GOT3 (cell line): ENCODE data around the gene BOK.
"Not testable (repeated sequence)": the region's sequence is repeated elsewhere in the genome, so short reads cannot be mapped to it uniquely, and the experiment has no call there.

Experiments
- DNase-seq: peaks from one replicate; lab custom pipeline; 2025; ENCODE audit warnings: mixed read lengths; lab: John Stamatoyannopoulos, UW

BOK gene

GRCh38 chr2:241555711-241556110, 2.8 kb upstream of the BOK start:
- DNase-seq: no peak

GRCh38 chr2:241556746-241557145, 1.8 kb upstream of the BOK start:
- DNase-seq: no peak

GRCh38 chr2:241559323-241560161, 997 bp downstream of the BOK start:
- DNase-seq: no peak

- no peak for DNase-seq
These were observed 1.8 kb downstream of the BOK start for GRCh38 chr2:241560162-241560882.

- DNase-seq: no peak
These were observed 2.4 kb downstream of the BOK start for GRCh38 chr2:241560883-241561474.

GRCh38 chr2:241561832-241562231, 3.3 kb downstream of the BOK start:
- DNase-seq: no peak

GRCh38 chr2:241562269-241562891, 3.8 kb downstream of the BOK start:
- no peak for DNase-seq

- DNase-seq: no peak
These were observed 4.5 kb downstream of the BOK start for GRCh38 chr2:241563031-241563507.

GRCh38 chr2:241563571-241563980, 5.0 kb downstream of the BOK start:
- DNase-seq: no peak

GRCh38 chr2:241563981-241564595, 5.5 kb downstream of the BOK start:
- DNase-seq: no peak

GRCh38 chr2:241564596-241565410, 6.3 kb downstream of the BOK start:
- no peak for DNase-seq

- no peak for DNase-seq
These were observed 6.9 kb downstream of the BOK start for GRCh38 chr2:241565411-241565810.

- DNase-seq: not testable (repeated sequence)
These were observed 7.5 kb downstream of the BOK start for GRCh38 chr2:241566021-241566420.

- no peak for DNase-seq
These were observed 7.9 kb downstream of the BOK start for GRCh38 chr2:241566468-241566867.

GRCh38 chr2:241567266-241567665, 8.7 kb downstream of the BOK start:
- DNase-seq: not testable (repeated sequence)

- DNase-seq: no peak
These were observed 9.2 kb downstream of the BOK start for GRCh38 chr2:241567776-241568175.

GRCh38 chr2:241568726-241569125, 10.2 kb downstream of the BOK start:
- no peak for DNase-seq

- no peak for DNase-seq
These were observed 11.3 kb downstream of the BOK start for GRCh38 chr2:241569831-241570281.

GRCh38 chr2:241570961-241571581, 12.5 kb downstream of the BOK start:
- no peak for DNase-seq
